CD4-positive, alpha-beta T cell treated with Interleukin-15 for 4 hours (primary cell): ENCODE data around the gene ARHGEF12.
A peak's percentile ranks its signal among the peaks of the same experiment; 100 is the strongest.
"Not testable (repeated sequence)": the region's sequence is repeated elsewhere in the genome, so short reads cannot be mapped to it uniquely, and the experiment has no call there.

Experiments
- DNase-seq: peaks from one replicate; pipeline ENCODE4 v3.0.0-alpha.2; 2020; ENCODE audit warnings: low spot score

ARHGEF12 gene

GRCh38 chr11:120494595-120494994, 158.4 kb downstream of the ARHGEF12 start:
- DNase-seq, result no peak

DNA sequence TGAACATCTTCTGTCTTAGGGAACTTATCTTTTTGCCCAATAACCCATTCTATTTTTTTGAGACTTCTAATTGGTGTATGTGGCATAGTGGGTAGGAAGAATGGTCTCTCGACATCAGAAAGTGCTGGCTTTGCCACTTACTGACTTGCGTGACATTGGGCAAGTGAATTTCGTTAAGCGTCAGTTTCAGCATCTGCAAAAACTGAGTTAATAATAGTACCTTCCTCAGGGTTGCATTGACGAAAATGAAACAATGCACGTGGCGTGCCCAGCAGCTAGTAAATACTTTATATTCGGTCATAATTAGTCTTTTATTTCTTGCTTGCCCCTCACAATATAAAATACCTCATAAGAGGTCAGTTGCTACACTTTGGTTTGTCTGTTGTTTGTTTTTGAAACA, 162.9 kb downstream of the ARHGEF12 start:
- DNase-seq, result no peak

DNA sequence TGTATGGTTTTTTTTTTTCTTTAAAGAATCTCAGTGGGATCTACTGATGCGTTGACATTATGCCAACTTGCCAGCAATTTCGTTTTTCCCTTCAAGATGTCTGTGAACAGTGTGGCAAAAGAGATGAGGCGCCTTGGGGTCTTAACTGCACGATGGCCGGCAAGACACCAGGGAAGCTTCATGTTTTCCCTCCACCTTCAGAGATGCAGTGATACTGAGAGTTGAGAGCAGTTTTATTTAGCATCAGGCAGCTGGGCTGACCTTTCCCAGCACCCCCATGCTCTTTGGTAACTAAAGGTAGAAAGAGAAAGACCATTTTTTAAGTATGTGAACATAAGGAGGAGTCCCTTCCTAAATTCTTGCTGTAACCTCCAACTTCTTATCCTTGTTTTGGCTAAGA, 163.6 kb downstream of the ARHGEF12 start:
- DNase-seq, result no peak

DNA sequence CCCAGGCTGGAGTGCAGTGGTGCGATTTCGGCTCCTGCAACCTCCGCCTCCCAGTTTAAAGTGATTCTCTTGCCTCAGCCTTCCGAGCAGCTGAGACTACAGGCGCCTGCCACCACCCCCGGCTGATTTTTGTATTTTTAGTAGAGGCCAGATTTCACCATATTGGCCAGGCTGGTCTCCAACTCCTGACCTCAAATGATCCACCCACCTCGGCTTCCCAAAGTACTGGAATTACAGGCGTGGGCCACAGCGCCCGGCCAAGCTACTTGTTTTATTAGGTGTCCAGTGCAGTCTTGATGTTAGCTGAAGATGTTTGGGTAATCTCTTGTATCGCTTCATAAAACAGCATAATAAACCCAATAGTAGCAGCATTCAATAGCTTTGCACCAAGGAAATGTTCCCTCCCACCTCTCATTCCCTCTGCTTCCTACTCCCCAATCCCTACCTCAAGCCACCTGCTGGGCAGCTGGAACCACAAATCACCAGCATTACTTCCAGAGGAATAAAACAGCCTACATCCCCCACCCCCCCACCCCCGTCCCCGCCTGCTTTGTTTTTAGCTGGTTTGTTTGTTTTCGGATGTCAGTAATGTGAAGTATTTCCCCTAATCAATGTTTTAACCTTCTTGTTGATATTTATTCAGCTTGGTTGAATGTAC, 164.3 kb downstream of the ARHGEF12 start:
- DNase-seq, result no peak

DNA sequence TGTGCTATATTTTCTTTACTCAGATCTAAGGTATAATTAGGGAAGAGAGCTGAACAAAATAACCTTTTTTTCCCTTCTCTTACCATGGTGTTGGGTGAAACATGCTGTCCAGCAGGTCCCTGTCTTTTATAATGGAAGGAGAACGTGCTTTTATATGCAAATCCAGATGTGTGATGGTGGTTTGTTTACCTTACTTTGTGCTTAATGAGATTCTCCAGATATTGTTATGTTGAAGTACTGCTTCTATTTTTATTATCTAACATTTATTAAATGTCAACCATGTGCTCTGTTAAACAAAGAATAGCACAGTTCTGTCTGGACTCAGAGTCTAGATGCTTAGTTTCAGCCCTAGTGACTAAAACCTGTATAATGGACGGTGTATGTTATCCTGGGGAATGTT, 165.2 kb downstream of the ARHGEF12 start:
- no peak for DNase-seq

DNA sequence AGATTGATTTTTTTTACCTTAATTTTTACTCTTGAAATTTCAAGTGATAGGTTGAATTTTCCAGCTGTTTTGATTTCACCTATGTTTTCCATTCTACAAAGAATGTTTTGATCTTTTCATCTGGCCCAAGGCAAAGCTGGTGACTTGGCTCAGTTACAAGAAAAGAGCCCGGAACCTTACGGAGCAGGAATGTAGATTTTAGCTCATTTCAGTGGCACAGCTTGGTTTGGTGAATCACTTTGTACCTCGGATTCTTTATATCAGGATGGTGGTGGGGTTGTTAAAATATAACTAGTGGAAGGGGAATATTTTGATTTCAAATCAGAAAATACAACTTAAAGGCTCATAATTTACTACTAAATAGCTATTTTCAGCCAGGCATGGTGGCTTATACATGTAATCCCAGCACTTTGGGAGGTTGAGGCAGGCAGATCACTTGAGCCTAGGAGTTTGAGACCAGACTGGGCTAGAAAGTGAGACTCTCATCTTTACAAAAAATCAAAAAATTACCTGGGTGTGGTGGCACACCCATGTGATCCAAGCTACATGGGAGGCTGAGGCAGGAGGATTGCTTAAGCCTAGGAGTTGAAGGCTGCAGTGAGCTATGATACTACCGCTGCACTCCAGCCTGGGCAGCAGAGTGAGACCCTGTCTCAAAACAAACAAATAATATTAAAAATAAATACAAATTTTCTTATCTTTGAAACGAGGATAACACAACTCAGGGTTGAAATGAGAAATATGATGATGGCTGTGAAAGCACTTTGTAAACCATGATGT, 166.0 kb downstream of the ARHGEF12 start:
- DNase-seq, result no peak

- not testable (repeated sequence) for DNase-seq
Measured at GRCh38 chr11:120503529-120503928, 167.3 kb downstream of the ARHGEF12 start.

DNA sequence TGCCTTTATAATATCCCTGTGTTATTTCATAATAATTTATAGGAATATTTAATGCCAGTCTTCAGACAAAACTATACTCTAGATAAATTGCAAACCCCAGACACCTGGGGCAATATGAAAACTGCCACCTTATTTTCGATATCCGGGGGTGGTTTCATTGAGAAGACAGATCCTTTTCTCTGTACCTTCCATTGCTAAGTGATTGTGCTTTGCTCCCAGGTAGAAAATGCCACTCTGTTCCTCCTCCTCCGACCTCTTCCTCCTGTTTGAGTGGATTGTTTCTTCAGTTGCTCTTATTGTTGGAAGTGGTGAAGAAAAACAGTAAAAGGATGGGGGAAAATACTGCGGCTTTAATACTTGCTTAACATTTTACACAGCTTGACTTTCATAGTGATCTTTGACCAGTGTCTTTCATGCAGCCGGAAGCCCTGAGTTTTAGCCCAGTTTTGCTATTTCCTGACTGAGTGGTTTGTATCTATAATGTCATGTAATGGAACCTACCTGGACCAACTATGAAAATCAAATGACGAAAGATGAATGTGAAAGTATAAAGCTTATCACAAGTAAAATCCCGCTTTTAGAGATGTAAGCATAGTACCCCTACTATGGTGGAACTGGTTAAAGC, 169.7 kb downstream of the ARHGEF12 start:
- DNase-seq, result no peak

DNA sequence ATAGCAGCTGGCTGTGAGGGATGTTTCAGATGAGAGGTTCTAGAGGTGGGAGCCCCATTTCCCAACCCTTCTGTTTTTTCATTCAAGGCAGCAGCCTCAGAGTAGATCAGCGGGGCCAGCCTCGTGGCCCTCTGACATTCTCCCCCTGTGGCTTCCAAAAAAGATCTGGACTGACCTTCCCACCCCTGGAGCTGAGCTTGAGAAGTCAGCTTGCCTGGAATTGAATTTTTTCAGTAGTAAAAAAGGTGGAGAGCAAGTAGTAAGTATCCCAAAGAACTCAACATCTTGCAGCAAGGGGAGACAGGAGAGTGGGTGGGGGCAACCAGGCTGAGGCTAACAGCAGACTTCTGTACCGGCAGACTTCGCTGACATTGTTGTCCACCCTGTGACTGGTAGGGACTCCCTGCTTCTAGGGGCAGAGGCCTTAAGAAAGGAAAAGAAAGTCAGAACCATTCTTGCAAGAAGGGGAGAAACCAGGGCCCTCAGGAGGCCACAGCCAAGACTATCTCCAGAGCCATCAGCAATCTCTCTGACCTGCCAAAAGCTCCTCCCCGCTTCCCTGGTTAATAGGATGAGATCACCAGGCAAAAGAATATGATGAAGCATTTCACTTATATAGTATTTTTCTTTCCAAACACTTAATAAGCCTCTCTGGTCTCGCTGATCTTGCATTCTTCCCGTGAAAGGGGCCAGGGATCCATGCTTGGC, 173.3 kb downstream of the ARHGEF12 start:
- no peak for DNase-seq

DNA sequence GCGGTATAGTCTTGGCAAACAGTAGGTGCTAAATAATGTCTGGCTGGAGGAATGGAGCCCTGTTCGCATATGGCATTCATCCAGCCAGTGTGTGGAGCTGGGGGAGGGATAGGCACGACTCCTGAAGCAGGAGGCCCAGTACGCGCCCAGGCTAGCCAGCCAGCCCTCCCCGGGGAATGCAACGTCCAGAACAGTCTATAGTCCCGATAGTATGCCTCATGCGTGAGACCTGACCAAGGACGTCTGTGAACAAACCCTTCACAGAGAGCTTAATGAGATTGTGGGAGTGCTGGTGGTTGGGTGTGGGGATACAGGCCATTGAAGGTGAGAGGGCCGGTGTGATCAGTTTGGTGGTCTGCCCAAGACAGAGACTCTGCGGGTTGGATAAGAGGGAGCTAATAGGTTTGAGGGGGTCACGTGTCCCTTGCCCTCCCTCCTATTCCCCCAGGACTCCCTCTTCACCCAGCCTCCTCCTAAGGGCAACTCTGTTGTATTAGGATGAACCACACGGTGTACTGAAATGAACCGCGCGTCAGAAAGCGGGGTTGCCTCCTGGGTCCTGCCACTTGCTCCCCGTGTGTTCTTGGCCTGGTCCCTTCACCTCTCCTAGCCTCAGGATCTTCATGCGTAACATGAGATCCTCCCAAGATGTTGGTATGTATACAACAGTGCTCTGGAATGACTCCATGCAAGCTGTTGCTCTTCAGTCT, 174.3 kb downstream of the ARHGEF12 start:
- no peak for DNase-seq

- peak; percentile 59 for DNase-seq
Measured at GRCh38 chr11:120511116-120511819, 175.1 kb downstream of the ARHGEF12 start, which contains the start of gene GRIK4. Gene GRIK4, plus strand, starts transcription at chr11:120511748. Its CDS starts 148,571 bp downstream, at chr11:120660319.

DNA sequence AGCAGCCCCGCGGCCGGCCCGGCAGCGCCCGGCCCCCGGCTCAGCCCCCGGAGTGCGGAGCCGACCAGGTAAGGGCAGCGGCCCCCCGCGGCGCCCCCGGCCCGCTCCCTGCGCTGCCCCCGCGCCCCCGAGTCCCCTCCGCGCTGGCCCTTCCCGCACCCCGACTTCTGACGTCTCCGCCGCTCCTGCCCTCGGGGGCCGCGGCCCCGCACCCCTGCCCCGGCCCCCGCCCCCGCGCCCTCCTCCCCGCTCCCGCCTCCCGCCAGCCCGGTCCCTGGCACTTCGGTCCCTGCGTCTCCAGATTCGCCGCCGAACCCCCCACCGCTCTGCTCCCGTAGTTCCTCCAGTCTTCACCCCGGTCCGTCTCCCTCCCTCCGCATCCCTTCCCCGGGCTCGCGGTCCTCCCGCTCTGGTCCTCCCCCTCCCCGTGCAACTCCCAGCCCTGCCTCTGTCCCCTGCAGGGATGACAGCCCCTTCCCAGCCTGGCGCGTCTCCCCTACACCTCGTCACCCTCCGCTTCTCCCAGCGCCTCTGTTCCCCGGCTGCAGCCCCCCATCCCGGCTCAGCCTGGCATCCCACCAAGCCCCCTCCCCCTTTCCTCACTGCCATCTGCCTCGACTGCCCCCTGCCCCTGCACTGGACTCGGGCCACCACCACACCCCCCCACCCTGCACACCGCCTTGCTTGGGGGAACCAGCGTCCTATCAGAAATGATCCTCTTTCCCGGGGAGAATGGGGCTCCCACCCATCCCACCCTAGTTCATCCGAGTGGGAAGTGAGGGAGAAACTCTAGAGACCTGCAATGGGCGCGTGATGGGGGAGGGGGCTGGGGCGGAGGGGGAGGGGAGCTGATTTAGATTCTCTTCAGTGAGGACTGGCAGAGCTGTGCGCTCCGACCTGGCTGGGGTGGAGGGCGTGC, 175.9 kb downstream of the ARHGEF12 start:
- DNase-seq, result no peak

DNA sequence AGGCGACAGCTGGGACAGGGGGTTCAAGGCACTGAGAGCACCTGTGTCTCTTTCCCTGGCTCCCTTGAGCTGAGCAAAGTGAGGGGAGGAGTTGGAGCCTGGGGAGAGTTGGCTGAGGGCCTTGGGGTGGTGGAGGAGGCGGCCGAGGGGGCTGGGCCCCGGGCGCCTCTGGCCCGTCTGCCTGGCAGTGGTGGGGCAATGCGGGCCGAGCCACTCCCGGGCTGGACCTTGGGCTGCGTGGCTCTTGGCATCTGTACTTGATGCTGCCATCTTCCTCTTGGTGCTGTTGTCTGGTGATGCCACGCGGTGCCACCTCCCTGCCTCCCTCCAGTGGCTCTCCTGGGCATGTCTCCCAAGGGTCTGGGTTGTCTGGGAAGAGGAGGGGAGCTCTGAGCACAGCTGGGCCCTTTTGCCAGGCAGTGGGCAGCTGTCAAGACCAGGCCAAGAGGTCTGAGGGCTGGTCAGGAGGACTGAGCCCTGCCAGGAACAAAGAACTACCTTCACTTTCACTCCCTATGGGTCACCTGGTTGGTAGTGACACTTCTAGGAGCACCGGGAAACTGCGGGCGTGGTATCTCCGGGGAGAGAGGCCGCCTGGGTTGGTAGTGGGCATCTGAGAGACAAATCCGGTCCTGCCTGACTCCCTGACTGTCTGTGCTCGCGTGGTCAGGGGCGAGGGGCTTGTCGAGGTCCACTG, 176.7 kb downstream of the ARHGEF12 start:
- DNase-seq, result no peak

GRCh38 chr11:120513436-120514315, 177.5 kb downstream of the ARHGEF12 start:
- DNase-seq, result no peak

DNA sequence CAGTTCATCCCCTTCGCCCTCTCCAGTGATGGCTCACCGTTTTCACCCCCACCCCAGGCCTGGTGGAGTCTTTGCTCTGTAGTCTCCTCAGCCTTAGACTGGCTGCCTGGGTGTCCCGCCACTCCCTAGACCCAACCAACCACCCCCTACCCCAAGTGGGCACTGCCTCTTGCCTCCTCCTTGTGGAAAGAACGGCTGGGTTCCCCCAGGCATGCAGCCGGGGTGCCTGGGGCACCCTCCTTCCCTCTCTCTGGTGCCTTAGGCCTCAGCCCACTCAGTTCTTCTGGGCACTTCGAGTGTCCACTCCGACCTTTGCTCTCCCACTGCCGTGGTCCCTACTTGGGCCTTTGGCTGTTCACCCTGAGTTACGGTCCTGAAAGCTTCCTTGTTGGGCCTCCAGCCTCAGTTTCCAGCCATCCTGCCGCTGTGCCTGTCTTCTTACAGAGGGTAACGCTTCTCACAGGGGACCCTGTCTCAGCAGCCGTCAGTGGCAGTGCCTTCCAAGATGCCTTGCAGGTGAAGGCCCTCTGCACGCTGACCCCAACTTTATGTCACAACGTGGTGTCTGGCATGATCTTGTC, 178.4 kb downstream of the ARHGEF12 start:
- no peak for DNase-seq

- no peak for DNase-seq
Measured at GRCh38 chr11:120515186-120515723, 179.0 kb downstream of the ARHGEF12 start.

GRCh38 chr11:120516461-120517389, 180.5 kb downstream of the ARHGEF12 start:
- DNase-seq, result no peak
